Mammary epithelial cell (primary cell): ENCODE results near the gene ADARB1.

Source experiments
- CTCF ChIP-seq, 2 donors: IDR thresholded peaks in 1 of 2; conservative IDR thresholded peaks in 1 of 2; 2 replicates each; pipeline ENCODE4 v1.5.1; 2011 to 2012; ENCODE audit warnings: inconsistent platforms in 2 of 2, low read length in 2 of 2, mild to moderate bottlenecking in 2 of 2, control low read depth in 1 of 2, low read depth in 1 of 2; ENCODE audit not compliant: insufficient read depth in 1 of 2; ENCODE audit errors: extremely low read depth in 1 of 2
- EZH2 ChIP-seq: IDR thresholded peaks from 2 replicates; pipeline ENCODE4 v1.6.1; 2012; ENCODE audit warnings: low read length, inconsistent platforms, borderline replicate concordance

- no peak for TF ChIP-seq CTCF (conservative IDR thresholded peaks at IDR 0.05 in 1 of 2, IDR thresholded peaks at IDR 0.05 in 1 of 2; ENCODE audit: extremely low read depth in 1 of 2, insufficient read depth in 1 of 2, low read depth in 1 of 2, low read length in 2 of 2)
- TF ChIP-seq EZH2 = no peak
Observed at GRCh38 chr21:45111703-45112102, 37.3 kb downstream of the ADARB1 start.
